HepG2 (cell line): ENCODE data around the gene RERE. TPM values are rescaled to one million over a fixed set of nuclear protein-coding genes. Genes with fewer than 3 reads are reported as not detected.
A peak's percentile ranks its signal among the peaks of the same experiment; 100 is the strongest.

Experiments used
- CENPX ChIP-seq: sonication (generic); formaldehyde crosslinking; IDR thresholded peaks from 2 replicates; pipeline ENCODE4 v1.9.0; 2021; ENCODE audit warnings: mild to moderate bottlenecking, missing genetic modification reagents, moderate library complexity
- CHD4 ChIP-seq: fragments of 200-600 bp; sonication (generic); IDR thresholded peaks from 2 replicates; pipeline ENCODE4 v1.7.0; 2017; ENCODE audit warnings: mild to moderate bottlenecking, low read length, borderline replicate concordance
- KLF16 ChIP-seq, 2 experiments: sonication (generic) in 1 of 2; formaldehyde crosslinking in 1 of 2; IDR thresholded peaks; 2 replicates each; pipeline versions ENCODE4 v1.6.1 to v1.8.0; 2016 to 2023; ENCODE audit warnings: missing genetic modification reagents in 2 of 2, missing compliant biosample characterization in 1 of 2
- MLLT10 ChIP-seq: sonication (generic); formaldehyde crosslinking; IDR thresholded peaks from 2 replicates; pipeline ENCODE4 v1.4.0; 2020; ENCODE audit warnings: missing genetic modification reagents
- NKX3-1 ChIP-seq: sonication (generic); formaldehyde crosslinking; IDR thresholded peaks from 2 replicates; pipeline ENCODE4 v1.5.0; 2020; ENCODE audit warnings: missing genetic modification reagents
- POLR2A ChIP-seq, 2 experiments: IDR thresholded peaks; 2 replicates each; pipeline ENCODE4 v1.6.1; 2011; ENCODE audit warnings: low read depth in 2 of 2, low read length in 2 of 2, mild to moderate bottlenecking in 1 of 2, moderate library complexity in 1 of 2; ENCODE audit not compliant: insufficient read depth in 1 of 2
- PRPF4 ChIP-seq: fragments of 200-400 bp; formaldehyde crosslinking; IDR thresholded peaks from 2 replicates; pipeline ENCODE4 v1.6.1; 2016; ENCODE audit warnings: low read length, low read depth; ENCODE audit not compliant: poor library complexity, severe bottlenecking
- ZNF224 ChIP-seq: sonication (generic); formaldehyde crosslinking; IDR thresholded peaks from 2 replicates; pipeline ENCODE4 v1.5.0; 2020; ENCODE audit warnings: mild to moderate bottlenecking, missing genetic modification reagents
- ZNF614 ChIP-seq: IDR thresholded peaks from 2 replicates; pipeline ENCODE4 v1.6.1; 2018; ENCODE audit warnings: missing biosample characterization, missing genetic modification reagents, inconsistent platforms, borderline replicate concordance
- ZNF768 ChIP-seq: sonication (generic); formaldehyde crosslinking; IDR thresholded peaks from 2 replicates; pipeline ENCODE4 v1.4.0; 2020; ENCODE audit warnings: missing genetic modification reagents
- polyA plus RNA-seq, 8 experiments: library from polyadenylated mRNA; depleted of rRNA in 3 of 8; stranded (reverse) in 7 of 8; unstranded in 1 of 8; fragments of >200 nt; fragmentation: Illumina TruSeq in 4 of 8; extraction: Trizol in 4 of 8; gene quantifications; 2 replicates each; pipeline versions ENCODE4 v1.2.1 to v1.2.3, GENCODE V29; 2011 to 2016; ENCODE audit warnings: low read depth in 4 of 8, missing spikeins in 1 of 8, mixed read lengths in 1 of 8; ENCODE audit not compliant: insufficient read depth in 1 of 8
- total RNA-seq, 5 experiments: library from RNA; depleted of rRNA; stranded (reverse); fragments of >200 nt; fragmentation: Illumina TruSeq; extraction: Trizol; gene quantifications; 2 replicates each; pipeline ENCODE4 v1.2.3, GENCODE V29; 2016; ENCODE audit warnings: low read depth in 1 of 5
- TF ChIP-seq, protein P1 (sequence below): sonication (generic); formaldehyde crosslinking; IDR thresholded peaks from 2 replicates; pipeline ENCODE4 v1.4.0; 2020; ENCODE audit warnings: missing genetic modification reagents
- TF ChIP-seq, protein P2 (sequence below): sonication (generic); formaldehyde crosslinking; IDR thresholded peaks from 2 replicates; pipeline ENCODE4 v1.5.1; 2020; ENCODE audit warnings: mild to moderate bottlenecking, missing genetic modification reagents, moderate library complexity
- TF ChIP-seq, protein P3 (sequence below): IDR thresholded peaks from 2 replicates; pipeline ENCODE4 v1.6.1; 2016; ENCODE audit warnings: low read depth, missing genetic modification reagents, missing compliant biosample characterization

Gene RERE
- total and polyA plus RNA-seq, 2 of the 13 experiments (the other 11 are each of a cell fraction or from before 2014, with no cell fraction given), result 18.3 to 21.9 TPM

DNA sequence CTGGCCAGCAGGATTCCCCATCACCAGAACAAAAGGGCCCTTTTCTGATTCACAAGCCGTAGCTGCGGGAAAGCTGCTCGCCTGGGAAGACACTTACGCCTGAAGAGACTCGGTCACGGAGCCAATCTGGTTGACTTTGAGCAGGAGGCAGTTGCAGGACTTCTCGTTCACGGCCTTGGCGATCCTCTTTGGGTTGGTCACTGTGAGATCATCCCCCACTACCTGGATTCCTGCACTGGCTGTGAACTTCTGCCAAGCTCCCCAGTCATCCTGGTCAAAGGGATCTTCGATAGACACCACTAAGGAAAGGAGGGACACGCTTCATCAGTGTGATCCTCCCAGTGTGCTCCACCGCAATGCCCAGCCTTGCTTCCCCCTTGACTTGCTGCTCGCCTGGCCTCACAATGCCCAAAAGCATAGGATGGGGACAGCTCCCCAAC is 46.4 kb upstream of the RERE start (continued):
- TF ChIP-seq, protein P1, sequence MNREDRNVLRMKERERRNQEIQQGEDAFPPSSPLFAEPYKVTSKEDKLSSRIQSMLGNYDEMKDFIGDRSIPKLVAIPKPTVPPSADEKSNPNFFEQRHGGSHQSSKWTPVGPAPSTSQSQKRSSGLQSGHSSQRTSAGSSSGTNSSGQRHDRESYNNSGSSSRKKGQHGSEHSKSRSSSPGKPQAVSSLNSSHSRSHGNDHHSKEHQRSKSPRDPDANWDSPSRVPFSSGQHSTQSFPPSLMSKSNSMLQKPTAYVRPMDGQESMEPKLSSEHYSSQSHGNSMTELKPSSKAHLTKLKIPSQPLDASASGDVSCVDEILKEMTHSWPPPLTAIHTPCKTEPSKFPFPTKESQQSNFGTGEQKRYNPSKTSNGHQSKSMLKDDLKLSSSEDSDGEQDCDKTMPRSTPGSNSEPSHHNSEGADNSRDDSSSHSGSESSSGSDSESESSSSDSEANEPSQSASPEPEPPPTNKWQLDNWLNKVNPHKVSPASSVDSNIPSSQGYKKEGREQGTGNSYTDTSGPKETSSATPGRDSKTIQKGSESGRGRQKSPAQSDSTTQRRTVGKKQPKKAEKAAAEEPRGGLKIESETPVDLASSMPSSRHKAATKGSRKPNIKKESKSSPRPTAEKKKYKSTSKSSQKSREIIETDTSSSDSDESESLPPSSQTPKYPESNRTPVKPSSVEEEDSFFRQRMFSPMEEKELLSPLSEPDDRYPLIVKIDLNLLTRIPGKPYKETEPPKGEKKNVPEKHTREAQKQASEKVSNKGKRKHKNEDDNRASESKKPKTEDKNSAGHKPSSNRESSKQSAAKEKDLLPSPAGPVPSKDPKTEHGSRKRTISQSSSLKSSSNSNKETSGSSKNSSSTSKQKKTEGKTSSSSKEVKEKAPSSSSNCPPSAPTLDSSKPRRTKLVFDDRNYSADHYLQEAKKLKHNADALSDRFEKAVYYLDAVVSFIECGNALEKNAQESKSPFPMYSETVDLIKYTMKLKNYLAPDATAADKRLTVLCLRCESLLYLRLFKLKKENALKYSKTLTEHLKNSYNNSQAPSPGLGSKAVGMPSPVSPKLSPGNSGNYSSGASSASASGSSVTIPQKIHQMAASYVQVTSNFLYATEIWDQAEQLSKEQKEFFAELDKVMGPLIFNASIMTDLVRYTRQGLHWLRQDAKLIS (CRISPR knock-in tag), result peak; percentile 17; the same call in 1 of the 2 replicates
- TF ChIP-seq, protein P2, sequence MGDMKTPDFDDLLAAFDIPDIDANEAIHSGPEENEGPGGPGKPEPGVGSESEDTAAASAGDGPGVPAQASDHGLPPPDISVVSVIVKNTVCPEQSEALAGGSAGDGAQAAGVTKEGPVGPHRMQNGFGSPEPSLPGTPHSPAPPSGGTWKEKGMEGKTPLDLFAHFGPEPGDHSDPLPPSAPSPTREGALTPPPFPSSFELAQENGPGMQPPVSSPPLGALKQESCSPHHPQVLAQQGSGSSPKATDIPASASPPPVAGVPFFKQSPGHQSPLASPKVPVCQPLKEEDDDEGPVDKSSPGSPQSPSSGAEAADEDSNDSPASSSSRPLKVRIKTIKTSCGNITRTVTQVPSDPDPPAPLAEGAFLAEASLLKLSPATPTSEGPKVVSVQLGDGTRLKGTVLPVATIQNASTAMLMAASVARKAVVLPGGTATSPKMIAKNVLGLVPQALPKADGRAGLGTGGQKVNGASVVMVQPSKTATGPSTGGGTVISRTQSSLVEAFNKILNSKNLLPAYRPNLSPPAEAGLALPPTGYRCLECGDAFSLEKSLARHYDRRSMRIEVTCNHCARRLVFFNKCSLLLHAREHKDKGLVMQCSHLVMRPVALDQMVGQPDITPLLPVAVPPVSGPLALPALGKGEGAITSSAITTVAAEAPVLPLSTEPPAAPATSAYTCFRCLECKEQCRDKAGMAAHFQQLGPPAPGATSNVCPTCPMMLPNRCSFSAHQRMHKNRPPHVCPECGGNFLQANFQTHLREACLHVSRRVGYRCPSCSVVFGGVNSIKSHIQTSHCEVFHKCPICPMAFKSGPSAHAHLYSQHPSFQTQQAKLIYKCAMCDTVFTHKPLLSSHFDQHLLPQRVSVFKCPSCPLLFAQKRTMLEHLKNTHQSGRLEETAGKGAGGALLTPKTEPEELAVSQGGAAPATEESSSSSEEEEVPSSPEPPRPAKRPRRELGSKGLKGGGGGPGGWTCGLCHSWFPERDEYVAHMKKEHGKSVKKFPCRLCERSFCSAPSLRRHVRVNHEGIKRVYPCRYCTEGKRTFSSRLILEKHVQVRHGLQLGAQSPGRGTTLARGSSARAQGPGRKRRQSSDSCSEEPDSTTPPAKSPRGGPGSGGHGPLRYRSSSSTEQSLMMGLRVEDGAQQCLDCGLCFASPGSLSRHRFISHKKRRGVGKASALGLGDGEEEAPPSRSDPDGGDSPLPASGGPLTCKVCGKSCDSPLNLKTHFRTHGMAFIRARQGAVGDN, result peak; percentile 20; the same call in 1 of the 2 replicates
- TF ChIP-seq KLF16 (CRISPR knock-in tag; IDR thresholded peaks at IDR 0.05), result no peak
- TF ChIP-seq ZNF768 (CRISPR knock-in tag), result no peak
- TF ChIP-seq PRPF4, result no peak
- no peak for TF ChIP-seq MLLT10 (CRISPR knock-in tag)
- peak in 1 of 2 experiments; percentile 67; a peak in 2 of 4 replicates for TF ChIP-seq POLR2A (IDR thresholded peaks at IDR 0.05; ENCODE audit: insufficient read depth in 1 of 2, low read depth in 2 of 2, low read length in 2 of 2)
- no peak for TF ChIP-seq CENPX
- TF ChIP-seq NKX3-1 (CRISPR knock-in tag), result no peak
- no peak for TF ChIP-seq ZNF614
- TF ChIP-seq ZNF224 (CRISPR knock-in tag), result no peak
- TF ChIP-seq, protein P3, sequence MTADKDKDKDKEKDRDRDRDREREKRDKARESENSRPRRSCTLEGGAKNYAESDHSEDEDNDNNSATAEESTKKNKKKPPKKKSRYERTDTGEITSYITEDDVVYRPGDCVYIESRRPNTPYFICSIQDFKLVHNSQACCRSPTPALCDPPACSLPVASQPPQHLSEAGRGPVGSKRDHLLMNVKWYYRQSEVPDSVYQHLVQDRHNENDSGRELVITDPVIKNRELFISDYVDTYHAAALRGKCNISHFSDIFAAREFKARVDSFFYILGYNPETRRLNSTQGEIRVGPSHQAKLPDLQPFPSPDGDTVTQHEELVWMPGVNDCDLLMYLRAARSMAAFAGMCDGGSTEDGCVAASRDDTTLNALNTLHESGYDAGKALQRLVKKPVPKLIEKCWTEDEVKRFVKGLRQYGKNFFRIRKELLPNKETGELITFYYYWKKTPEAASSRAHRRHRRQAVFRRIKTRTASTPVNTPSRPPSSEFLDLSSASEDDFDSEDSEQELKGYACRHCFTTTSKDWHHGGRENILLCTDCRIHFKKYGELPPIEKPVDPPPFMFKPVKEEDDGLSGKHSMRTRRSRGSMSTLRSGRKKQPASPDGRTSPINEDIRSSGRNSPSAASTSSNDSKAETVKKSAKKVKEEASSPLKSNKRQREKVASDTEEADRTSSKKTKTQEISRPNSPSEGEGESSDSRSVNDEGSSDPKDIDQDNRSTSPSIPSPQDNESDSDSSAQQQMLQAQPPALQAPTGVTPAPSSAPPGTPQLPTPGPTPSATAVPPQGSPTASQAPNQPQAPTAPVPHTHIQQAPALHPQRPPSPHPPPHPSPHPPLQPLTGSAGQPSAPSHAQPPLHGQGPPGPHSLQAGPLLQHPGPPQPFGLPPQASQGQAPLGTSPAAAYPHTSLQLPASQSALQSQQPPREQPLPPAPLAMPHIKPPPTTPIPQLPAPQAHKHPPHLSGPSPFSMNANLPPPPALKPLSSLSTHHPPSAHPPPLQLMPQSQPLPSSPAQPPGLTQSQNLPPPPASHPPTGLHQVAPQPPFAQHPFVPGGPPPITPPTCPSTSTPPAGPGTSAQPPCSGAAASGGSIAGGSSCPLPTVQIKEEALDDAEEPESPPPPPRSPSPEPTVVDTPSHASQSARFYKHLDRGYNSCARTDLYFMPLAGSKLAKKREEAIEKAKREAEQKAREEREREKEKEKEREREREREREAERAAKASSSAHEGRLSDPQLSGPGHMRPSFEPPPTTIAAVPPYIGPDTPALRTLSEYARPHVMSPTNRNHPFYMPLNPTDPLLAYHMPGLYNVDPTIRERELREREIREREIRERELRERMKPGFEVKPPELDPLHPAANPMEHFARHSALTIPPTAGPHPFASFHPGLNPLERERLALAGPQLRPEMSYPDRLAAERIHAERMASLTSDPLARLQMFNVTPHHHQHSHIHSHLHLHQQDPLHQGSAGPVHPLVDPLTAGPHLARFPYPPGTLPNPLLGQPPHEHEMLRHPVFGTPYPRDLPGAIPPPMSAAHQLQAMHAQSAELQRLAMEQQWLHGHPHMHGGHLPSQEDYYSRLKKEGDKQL, result no peak
- no peak for TF ChIP-seq CHD4
